HL-60 (cell line): ENCODE measurements around the gene PAPOLA.

ENCODE experiments used
- DNase-seq, 2 experiments: peaks; one replicate each; pipeline ENCODE4 v3.0.0-alpha.2; 2010 to 2020; ENCODE audit warnings: low read depth in 1 of 2, low spot score in 1 of 2
- H3K27ac ChIP-seq: fragments of 250-450 bp; sonication (Bioruptor Pico); replicated peaks from 2 replicates; pipeline ENCODE4 v1.5.1; 2020; ENCODE audit warnings: mild to moderate bottlenecking, moderate library complexity
- H3K27me3 ChIP-seq: fragments of 250-450 bp; sonication (Bioruptor Pico); 2 replicates; pipeline ENCODE4 v1.5.1; 2021; ENCODE audit warnings: mild to moderate bottlenecking, moderate library complexity; ENCODE audit not compliant: insufficient read depth, poor library complexity, severe bottlenecking
- H3K4me3 ChIP-seq: replicated peaks from 2 replicates; pipeline ENCODE4 v1.5.1; 2011; ENCODE audit warnings: mild to moderate bottlenecking, control low read depth, low read length; ENCODE audit not compliant: insufficient read depth
- CTCF ChIP-seq: IDR thresholded peaks from one replicate; pipeline ENCODE4 v1.5.1; 2011; ENCODE audit warnings: low read length, control low read depth, inconsistent platforms; ENCODE audit not compliant: insufficient read depth
- GABPA ChIP-seq: IDR thresholded peaks from 2 replicates; pipeline ENCODE4 v1.6.1; 2012; ENCODE audit warnings: low read depth
- POLR2AphosphoS5 ChIP-seq: IDR thresholded peaks from 2 replicates; pipeline ENCODE4 v1.6.1; 2012; ENCODE audit warnings: low read depth
- REST ChIP-seq: IDR thresholded peaks from 2 replicates; pipeline ENCODE4 v1.6.1; 2012; ENCODE audit warnings: low read depth; ENCODE audit not compliant: insufficient replicate concordance
- SPI1 ChIP-seq: IDR thresholded peaks from 2 replicates; pipeline ENCODE4 v1.6.1; 2012; ENCODE audit warnings: low read depth, mild to moderate bottlenecking, borderline replicate concordance

Gene PAPOLA

GRCh38 chr14:96512602-96513397, 10.6 kb downstream of the PAPOLA start:
- TF ChIP-seq REST (no peak), GABPA (no peak), POLR2AphosphoS5 (no peak), CTCF (no peak), SPI1 (no peak)
- Histone ChIP-seq H3K27ac (no peak overlapping the region), H3K4me3 (no peak overlapping the region), H3K27me3 (no peaks in the 10 kb centered on the region)
- DNase-seq = no peak

- Histone ChIP-seq H3K4me3 (no peak overlapping the region), H3K27ac (no peak overlapping the region), H3K27me3 (no peaks in the 10 kb centered on the region)
- no peak for TF ChIP-seq GABPA
- TF ChIP-seq SPI1 = no peak
- no peak for TF ChIP-seq POLR2AphosphoS5
- no peak for TF ChIP-seq REST
- no peak for TF ChIP-seq CTCF
- no peak for DNase-seq
These were observed 12.5 kb downstream of the PAPOLA start for GRCh38 chr14:96514694-96515093.

GRCh38 chr14:96515731-96516130, 13.5 kb downstream of the PAPOLA start:
- Histone ChIP-seq H3K27ac (no peak overlapping the region), H3K4me3 (no peak overlapping the region), H3K27me3 (no peaks in the 10 kb centered on the region)
- TF ChIP-seq REST = no peak
- TF ChIP-seq GABPA = no peak
- no peak for DNase-seq
